Large intestine (tissue), 3 donors: ENCODE results near the gene WASF2. TPM values are rescaled to one million over a fixed set of nuclear protein-coding genes. Genes with fewer than 3 reads are reported as not detected.
"Not testable (repeated sequence)": the region's sequence is repeated elsewhere in the genome, so short reads cannot be mapped to it uniquely, and the experiment has no call there.

Experiments used
- DNase-seq, 2 donors: peaks; one replicate each; pipeline versions ENCODE4 v3.0.0 to v3.0.0-alpha.2; 2013
- H3K27ac ChIP-seq: one replicate; pipeline ENCODE4 v1.5.1; 2013; ENCODE audit warnings: low read length
- H3K27me3 ChIP-seq: 2 replicates; pipeline ENCODE4 v1.6.1; 2013; ENCODE audit warnings: low read length; ENCODE audit not compliant: control insufficient read depth, insufficient read depth
- H3K36me3 ChIP-seq: 2 replicates; pipeline ENCODE4 v1.6.1; 2013; ENCODE audit warnings: low read length; ENCODE audit not compliant: control insufficient read depth, insufficient read depth
- H3K4me1 ChIP-seq: one replicate; pipeline ENCODE4 v1.6.1; 2013; ENCODE audit warnings: low read length; ENCODE audit not compliant: control insufficient read depth, insufficient read depth
- H3K4me3 ChIP-seq: one replicate; pipeline ENCODE4 v1.5.1; 2013; ENCODE audit warnings: low read length
- H3K9me3 ChIP-seq: one replicate; pipeline ENCODE4 v1.6.1; 2013; ENCODE audit warnings: mild to moderate bottlenecking, low read depth, low read length, moderate library complexity; ENCODE audit not compliant: control insufficient read depth
- WGBS: methylation state at CpG from one replicate; pipeline ENCODE4 v1.1.5; 2013; ENCODE audit warnings: low lambda C conversion rate; ENCODE audit not compliant: insufficient coverage; 5-methylcytosine and 5-hydroxymethylcytosine counted together
- polyA plus RNA-seq: library from polyadenylated mRNA; unstranded; fragments of 120-200 nt; gene quantifications from one replicate; pipeline ENCODE4 v1.2.1, GENCODE V29; 2013

Gene WASF2
- polyA plus RNA-seq, 1 donor: 56.0 TPM

DNA sequence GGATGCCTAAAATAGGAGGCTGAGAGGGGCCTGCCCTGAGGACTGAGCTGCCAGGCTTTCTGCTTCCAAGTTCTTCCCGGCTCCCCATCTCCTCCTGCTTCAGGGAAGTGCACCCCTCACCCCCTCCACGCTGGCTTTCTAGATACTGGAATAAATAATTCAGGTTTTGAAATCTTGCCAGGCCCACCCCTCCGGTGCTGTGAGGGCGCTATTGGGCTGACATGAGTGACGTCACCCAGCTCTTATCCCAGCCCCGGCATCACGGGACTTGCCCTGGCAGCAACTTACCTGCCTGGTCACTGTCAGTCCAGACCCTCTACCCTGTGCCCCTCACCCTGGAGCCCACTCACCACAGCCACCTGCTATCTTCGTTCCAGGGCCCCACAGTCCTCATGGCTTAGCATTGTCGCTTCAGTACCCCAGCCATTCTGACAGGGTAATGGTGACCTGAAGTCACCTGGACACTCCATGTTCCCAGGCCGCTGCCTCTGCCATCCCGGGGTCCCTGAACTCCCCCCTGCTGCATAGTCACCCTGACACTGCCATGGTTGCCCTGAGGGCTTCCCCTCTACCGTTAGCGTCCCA, 98.4 kb downstream of the WASF2 start:
- DNase-seq: peak; percentile 43 to 61
- Histone ChIP-seq H3K4me1 (peaks cover 15% of the 10 kb centered on the region), H3K36me3 (no peaks in the 10 kb centered on the region), H3K27ac (no peak overlapping the region), H3K27me3 (peaks cover 7% of the 10 kb centered on the region), H3K9me3 (no peaks in the 10 kb centered on the region), H3K4me3 (peak overlapping the region; percentile 27)
- no CpG with 5 or more reads among the region's 13 CpGs for WGBS

- no peaks in the 10 kb centered on the region for H3K9me3 ChIP-seq
- peaks cover 15% of the 10 kb centered on the region for H3K4me1 ChIP-seq
- H3K4me3 ChIP-seq: no peak overlapping the region
- no CpG with 5 or more reads among the region's 5 CpGs for WGBS
- peaks cover 7% of the 10 kb centered on the region for H3K27me3 ChIP-seq
- DNase-seq: peak in 1 of 2 donors; percentile 45
- no peaks in the 10 kb centered on the region for H3K36me3 ChIP-seq
- H3K27ac ChIP-seq: no peak overlapping the region
Measured at GRCh38 chr1:27388337-27389005, 101.5 kb downstream of the WASF2 start.

DNA sequence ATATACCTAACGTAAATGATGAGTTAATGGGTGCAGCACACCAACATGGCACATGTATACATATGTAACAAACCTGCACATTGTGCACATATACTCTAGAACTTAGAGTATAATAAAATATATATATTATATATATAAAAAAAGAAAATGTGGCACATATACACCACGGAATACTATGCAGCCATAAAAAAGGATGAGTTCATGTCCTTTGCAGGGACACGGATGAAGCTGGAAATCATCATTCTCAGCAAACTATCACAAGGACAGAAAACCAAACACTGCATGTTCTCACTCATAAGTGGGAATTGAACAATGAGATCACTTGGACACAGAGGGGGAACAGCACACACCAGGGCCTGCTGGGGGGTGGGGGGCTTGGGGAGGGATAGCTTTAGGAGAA, 105.2 kb downstream of the WASF2 start:
- not testable (repeated sequence) for H3K27ac ChIP-seq, H3K36me3 ChIP-seq, H3K4me3 ChIP-seq, H3K27me3 ChIP-seq, DNase-seq, H3K4me1 ChIP-seq, H3K9me3 ChIP-seq
- no CpG with 5 or more reads among the region's 3 CpGs for WGBS

DNA sequence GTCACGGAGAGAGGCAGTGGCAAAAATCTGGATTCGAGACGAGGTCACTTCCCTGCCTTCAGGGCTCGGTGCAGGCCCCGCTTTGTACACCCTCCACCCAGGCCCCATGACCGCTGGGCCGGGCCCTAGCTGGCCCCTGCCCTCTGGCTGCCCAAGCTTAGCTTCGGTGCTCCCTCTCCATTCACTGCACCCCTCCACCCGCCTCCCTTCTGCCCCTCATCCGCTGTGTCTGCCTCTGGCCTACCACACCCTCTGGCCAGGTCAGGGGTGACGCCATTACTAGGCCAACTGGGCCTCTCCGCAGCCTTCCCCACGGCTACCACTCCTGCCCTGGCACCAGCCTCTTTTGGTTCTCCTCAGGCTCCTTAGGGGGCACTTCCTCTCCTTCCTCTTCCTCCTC, 106.3 kb downstream of the WASF2 start:
- Histone ChIP-seq H3K4me3 (no peak overlapping the region), H3K36me3 (no peaks in the 10 kb centered on the region), H3K27me3 (peaks cover 6% of the 10 kb centered on the region), H3K4me1 (peaks cover 7% of the 10 kb centered on the region), H3K27ac (no peak overlapping the region), H3K9me3 (no peaks in the 10 kb centered on the region)
- no CpG with 5 or more reads among the region's 13 CpGs for WGBS
- no peak for DNase-seq

GRCh38 chr1:27383039-27383605, 106.8 kb downstream of the WASF2 start, which contains the start of gene CD164L2:
Gene CD164L2, minus strand, starts transcription at chr1:27383333. Its CDS starts 94 bp downstream, at chr1:27383239.
- DNase-seq: peak in 1 of 2 donors; percentile 50
- Histone ChIP-seq H3K36me3 (no peaks in the 10 kb centered on the region), H3K27me3 (peaks cover 6% of the 10 kb centered on the region), H3K9me3 (no peaks in the 10 kb centered on the region), H3K4me3 (no peak within 1 kb of the TSS), H3K27ac (no peak within 1 kb of the TSS), H3K4me1 (peaks cover 7% of the 10 kb centered on the region)
- no CpG with 5 or more reads among the region's 43 CpGs for WGBS

DNA sequence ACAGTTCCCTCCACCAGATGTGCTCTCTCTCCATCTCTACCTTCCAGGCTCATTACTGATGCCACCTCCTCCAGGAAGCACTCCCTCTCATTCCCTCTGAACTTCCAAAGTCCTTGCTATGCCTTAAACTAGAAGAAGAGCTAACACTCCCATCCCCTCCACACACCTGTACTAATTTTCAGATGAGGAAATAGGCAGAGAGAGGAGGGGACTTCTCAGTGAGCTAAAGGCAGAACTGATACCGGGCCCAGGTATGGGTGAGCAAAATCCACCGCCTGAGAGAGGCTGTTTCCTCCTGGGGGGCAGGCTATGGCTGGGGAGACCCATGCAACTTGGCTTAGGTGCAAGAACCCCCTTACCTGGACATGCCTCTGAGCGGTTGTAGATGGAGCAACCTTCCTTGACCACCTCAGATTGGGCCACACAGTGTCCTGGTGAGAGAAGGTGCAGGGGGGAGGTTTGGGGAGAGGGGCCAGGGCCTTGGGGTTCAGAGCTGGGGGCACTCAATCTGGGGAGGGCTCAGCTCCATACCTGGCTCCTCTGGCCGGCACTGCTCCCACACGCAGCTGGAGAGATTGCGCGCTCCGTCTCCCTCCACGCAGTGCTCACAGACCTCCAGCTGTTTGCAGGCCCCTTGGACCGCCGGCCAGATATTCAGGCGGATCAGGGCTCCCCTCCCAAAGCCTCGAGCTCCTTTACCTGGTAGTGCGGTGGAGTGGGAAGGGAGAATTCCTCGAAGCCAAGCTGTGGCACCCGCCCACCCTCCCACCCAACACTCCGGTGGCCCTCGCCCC, 107.8 kb downstream of the WASF2 start:
- H3K27me3 ChIP-seq: peaks cover 6% of the 10 kb centered on the region
- H3K36me3 ChIP-seq: no peaks in the 10 kb centered on the region
- H3K27ac ChIP-seq: no peak overlapping the region
- H3K4me1 ChIP-seq: peaks cover 7% of the 10 kb centered on the region
- 80% methylated on average over 2 of the region's 18 CpGs for WGBS
- no peaks in the 10 kb centered on the region for H3K9me3 ChIP-seq
- no peak for DNase-seq
- H3K4me3 ChIP-seq: no peak overlapping the region

DNA sequence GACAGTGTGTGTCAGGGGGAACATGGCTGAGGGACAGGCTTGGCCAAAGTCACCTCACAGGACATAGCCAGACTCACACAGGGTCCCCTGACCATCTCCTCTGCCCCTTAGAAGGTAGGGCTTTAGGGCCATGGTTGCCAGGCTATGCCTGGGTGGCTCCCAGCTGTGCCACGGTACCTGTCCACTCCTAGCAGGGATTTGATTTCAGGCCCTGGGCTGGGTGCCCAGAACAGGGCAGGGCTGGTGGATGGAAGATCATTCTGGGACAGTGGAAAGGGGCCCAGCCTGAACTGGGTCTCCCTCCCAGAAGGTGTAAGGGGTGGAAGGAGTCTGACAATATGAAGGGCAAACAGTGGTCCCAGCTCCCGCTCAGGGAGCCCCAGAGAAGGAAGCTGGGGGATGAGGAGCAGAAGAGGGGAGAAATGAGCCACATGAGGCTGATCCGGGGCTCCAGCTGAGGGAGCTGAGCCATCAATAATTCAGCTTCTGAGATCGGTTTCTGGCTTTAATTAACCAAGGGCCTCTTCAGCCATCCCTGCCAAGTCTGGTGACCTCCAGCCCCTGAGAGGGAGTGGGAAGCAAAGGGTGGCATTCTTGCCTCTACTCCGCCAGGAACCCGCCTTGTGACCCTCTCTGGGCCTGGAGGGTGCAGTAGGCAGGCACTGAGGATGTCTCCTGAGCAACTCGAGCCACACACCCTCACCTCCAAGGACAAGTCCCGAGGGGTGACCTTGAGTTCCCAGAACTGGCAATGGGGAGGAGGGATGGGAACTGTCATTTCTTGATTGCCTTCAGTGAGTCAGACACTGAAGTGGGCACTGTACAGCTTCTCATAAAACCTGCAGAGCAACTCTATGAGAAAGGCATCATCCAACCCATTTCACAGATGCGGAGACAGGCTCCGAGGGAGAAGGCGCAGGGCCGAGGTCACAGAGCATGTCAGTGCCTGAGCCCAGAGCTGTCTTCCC, 108.9 kb downstream of the WASF2 start:
- Histone ChIP-seq H3K4me3 (no peak overlapping the region), H3K27me3 (peaks cover 6% of the 10 kb centered on the region), H3K36me3 (no peaks in the 10 kb centered on the region), H3K4me1 (peaks cover 7% of the 10 kb centered on the region), H3K9me3 (no peaks in the 10 kb centered on the region), H3K27ac (no peak overlapping the region)
- no CpG with 5 or more reads among the region's 12 CpGs for WGBS
- no peak for DNase-seq

GRCh38 chr1:27380224-27380623, 109.7 kb downstream of the WASF2 start:
- no peak for DNase-seq
- no peak overlapping the region for H3K27ac ChIP-seq
- H3K36me3 ChIP-seq: no peaks in the 10 kb centered on the region
- peaks cover 7% of the 10 kb centered on the region for H3K4me1 ChIP-seq
- H3K9me3 ChIP-seq: no peaks in the 10 kb centered on the region
- H3K27me3 ChIP-seq: peaks cover 6% of the 10 kb centered on the region
- no CpG with 5 or more reads among the region's 4 CpGs for WGBS
- H3K4me3 ChIP-seq: no peak overlapping the region

GRCh38 chr1:27379564-27380122, 110.3 kb downstream of the WASF2 start:
- no peaks in the 10 kb centered on the region for H3K9me3 ChIP-seq
- H3K4me3 ChIP-seq: no peak overlapping the region
- no CpG with 5 or more reads among the region's 11 CpGs for WGBS
- H3K36me3 ChIP-seq: no peaks in the 10 kb centered on the region
- DNase-seq: no peak
- no peak overlapping the region for H3K27ac ChIP-seq
- H3K4me1 ChIP-seq: peaks cover 7% of the 10 kb centered on the region
- peaks cover 6% of the 10 kb centered on the region for H3K27me3 ChIP-seq
